ENCODE data around the gene JUNB. TPM values are rescaled to one million over a fixed set of nuclear protein-coding genes. Genes with fewer than 3 reads are reported as not detected.

The JUNB gene
- total and polyA plus RNA-seq, 2 of the 4 experiments (the other 2 are of a cell fraction): 20.8 to 109 TPM

DNA sequence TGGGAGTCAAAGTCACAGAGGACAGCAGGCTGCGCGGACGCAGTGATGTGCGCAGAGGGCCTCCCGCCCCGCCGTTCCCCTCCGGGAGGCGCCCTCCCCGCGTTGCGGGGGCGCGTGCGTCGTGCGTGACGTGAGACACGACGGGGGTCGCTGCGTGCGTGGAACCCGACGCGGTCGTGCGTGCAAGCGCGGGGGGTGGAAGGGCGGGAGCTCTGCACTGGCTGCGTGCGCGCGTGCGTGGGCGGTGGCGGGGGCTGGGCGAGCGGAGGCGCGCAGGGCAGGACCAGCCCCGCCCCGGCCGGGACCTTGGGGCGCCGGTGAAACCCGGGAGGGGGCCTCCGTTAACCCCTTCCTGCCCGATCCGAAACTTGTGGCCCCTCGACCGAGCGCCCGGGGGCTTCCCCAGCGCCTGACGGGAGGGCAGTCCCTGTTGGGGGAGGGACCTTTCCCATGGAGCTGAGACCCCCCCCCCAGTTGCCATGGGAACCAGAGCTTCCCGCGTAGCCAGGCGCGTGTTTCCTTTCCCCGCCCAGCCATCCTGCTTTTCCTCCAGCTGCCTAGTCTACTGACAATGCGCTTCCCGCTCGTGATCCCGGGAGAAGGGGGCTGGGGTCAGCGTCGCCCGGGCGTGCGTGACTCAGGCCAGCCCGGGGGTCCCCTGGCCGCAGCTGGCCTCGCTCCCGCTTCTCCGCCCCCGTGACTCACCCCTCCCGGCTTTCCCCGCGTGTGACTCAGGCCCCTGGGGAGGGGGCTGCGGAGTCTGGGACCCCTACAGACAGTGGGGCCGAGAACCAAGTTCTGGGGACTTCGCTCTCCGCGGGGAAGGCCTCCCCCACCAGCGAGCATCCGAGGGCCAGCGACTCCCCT lies 8.6 kb upstream of the JUNB start (continued):
- TF ChIP-seq RFX5 (IDR thresholded peaks at IDR 0.05; ENCODE audit: low read depth, low read length) (no peak), POLR2A (IDR thresholded peaks at IDR 0.05; ENCODE audit: low read depth, low read length) (peak; percentile 24; the same call in 1 of the 2 replicates), FOS (IDR thresholded peaks at IDR 0.05; ENCODE audit: low read depth, low read length) (peak; percentile 97), CHD1 (IDR thresholded peaks at IDR 0.05; ENCODE audit: low read depth, low read length) (0 out of 2 replicates have a peak, but pooled peaks have one; percentile 12)

DNA sequence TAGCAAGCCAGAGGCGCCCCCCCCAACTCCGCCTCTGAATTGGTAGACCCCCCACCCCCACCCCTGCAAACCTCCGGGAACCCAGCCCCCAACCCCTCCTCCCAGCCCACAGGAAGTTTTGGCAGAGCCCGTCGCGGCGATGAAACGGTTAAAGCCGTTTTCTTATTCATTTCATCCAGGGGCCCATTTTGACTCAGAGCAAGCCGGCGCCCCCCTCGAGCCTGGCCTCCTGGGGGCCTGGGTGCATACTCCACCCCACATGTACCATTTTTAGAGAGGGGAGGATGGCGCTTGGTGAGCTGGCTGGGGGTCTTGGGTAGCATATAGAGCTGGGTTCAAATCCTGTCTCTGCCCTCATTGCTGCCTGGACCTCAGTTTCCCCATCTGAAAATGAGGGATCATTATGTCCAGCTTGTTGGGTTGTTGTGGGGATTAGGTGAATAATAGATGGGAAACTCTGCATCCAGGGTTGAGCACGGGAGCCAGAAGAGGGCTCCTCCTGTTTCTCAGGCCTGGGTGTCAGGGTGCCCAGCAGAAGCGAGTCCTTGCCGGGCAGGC lies 7.9 kb upstream of the JUNB start:
- H2AFZ ChIP-seq (replicated peaks; ENCODE audit: low read length, poor library complexity): peak overlapping the region; percentile 97
- peak overlapping the region; percentile 98 for H3K23ac ChIP-seq (ENCODE audit: low read depth, low read length)
- peak overlapping the region; percentile 85 for H2AK9ac ChIP-seq (replicated peaks; ENCODE audit: low read depth, low read length, poor library complexity)
- peaks cover 52% of the 10 kb centered on the region for H3K4me1 ChIP-seq (ENCODE audit: control insufficient read depth, insufficient read depth, low read length)
- TF ChIP-seq MAFK (IDR thresholded peaks at IDR 0.05; ENCODE audit: low read depth, low read length) (no peak), POLR2A (IDR thresholded peaks at IDR 0.05; ENCODE audit: low read depth, low read length) (0 out of 2 replicates have a peak, but pooled peaks have one; percentile 16), SMC3 (IDR thresholded peaks at IDR 0.05; ENCODE audit: low read depth, low read length) (no peak), RAD21 (IDR thresholded peaks at IDR 0.05; ENCODE audit: low read length) (no peak), CEBPB (IDR thresholded peaks at IDR 0.05; ENCODE audit: low read depth, low read length) (no peak), MAZ (IDR thresholded peaks at IDR 0.05; ENCODE audit: borderline replicate concordance, low read depth, low read length) (no peak)
- TF ChIP-seq, protein P1, sequence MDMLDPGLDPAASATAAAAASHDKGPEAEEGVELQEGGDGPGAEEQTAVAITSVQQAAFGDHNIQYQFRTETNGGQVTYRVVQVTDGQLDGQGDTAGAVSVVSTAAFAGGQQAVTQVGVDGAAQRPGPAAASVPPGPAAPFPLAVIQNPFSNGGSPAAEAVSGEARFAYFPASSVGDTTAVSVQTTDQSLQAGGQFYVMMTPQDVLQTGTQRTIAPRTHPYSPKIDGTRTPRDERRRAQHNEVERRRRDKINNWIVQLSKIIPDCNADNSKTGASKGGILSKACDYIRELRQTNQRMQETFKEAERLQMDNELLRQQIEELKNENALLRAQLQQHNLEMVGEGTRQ (IDR thresholded peaks at IDR 0.05; ENCODE audit: low read depth, low read length): no peak
- peaks cover 35% of the 10 kb centered on the region for H3K9me1 ChIP-seq (ENCODE audit: insufficient read depth, low read length)
- H3K79me1 ChIP-seq (ENCODE audit: low read depth in 1 of 2, low read length in 2 of 2): peaks cover 0 to 36% of the 10 kb centered on the region in 2 experiments; a peak in 3 of 4 replicates
- WGBS, 2 experiments (ENCODE audit: extremely low coverage in 2 of 2, insufficient read length in 1 of 2): no CpG with 5 or more reads among the region's 16 CpGs
- POLR2A ChIA-PET (ENCODE audit: unreplicated experiment): interaction anchor here (1.6 kb wide), 1 partner anchor 9 kb away, joined by 11 read pairs; the partner anchor contains the start of gene JUNB
- no peaks in the 10 kb centered on the region for H3K9me3 ChIP-seq (ENCODE audit: control insufficient read depth, insufficient read depth, low read length)
- H2BK15ac ChIP-seq (ENCODE audit: low read depth, low read length): peak overlapping the region; percentile 93; the same call in 2 of the 3 replicates
- H3K4me2 ChIP-seq (ENCODE audit: low read depth, low read length): peak overlapping the region; percentile 96; the same call in 1 of the 2 replicates
- ATAC-seq (ENCODE audit: low read depth) (no peak), DNase-seq (no peak)
- H4K8ac ChIP-seq (ENCODE audit: low read depth in 2 of 2, low read length in 2 of 2): peak overlapping the region; percentile 92 to 98
- peak overlapping the region; percentile 96 for H3K4ac ChIP-seq (ENCODE audit: low read depth, low read length)
- H4K20me1 ChIP-seq (ENCODE audit: insufficient read depth, low read length): peaks cover 3% of the 10 kb centered on the region; the same call in 1 of the 2 replicates
- no TSS peak for BruUV-seq (replicated peaks)
- no peaks in the 10 kb centered on the region for H3K36me3 ChIP-seq (ENCODE audit: control insufficient read depth, insufficient read depth, low read length)
- peak overlapping the region; percentile 6; the same call in 1 of the 2 replicates for H3K18ac ChIP-seq (ENCODE audit: low read depth, low read length)
- H3K14ac ChIP-seq (replicated peaks; ENCODE audit: low read depth, low read length): peak overlapping the region; percentile 75
- intact Hi-C loops (cut with micrococcal nuclease): no loop called here
- peak overlapping the region; percentile 85 for H3K27ac ChIP-seq (ENCODE audit: insufficient read depth, low read length)
- peak overlapping the region; percentile 95 for H2BK5ac ChIP-seq (ENCODE audit: low read depth, low read length, poor library complexity, severe bottlenecking)
- no peak overlapping the region for H3K56ac ChIP-seq (ENCODE audit: extremely low read depth, insufficient read depth, low read length)
- H3K27me3 ChIP-seq (ENCODE audit: control insufficient read depth, insufficient read depth, low read length): no peaks in the 10 kb centered on the region
- H3K9ac ChIP-seq (ENCODE audit: low read depth, low read length): peak overlapping the region; percentile 62
- CTCF ChIA-PET: interaction anchor here (1.2 to 1.4 kb wide), 2 partner anchors 13 to 65 kb away, joined by 3 to 5 read pairs; no protein-coding TSS in a partner anchor
- peak overlapping the region; percentile 89 for H2BK20ac ChIP-seq (ENCODE audit: low read depth, low read length)
- peak overlapping the region; percentile 97 for H2AK5ac ChIP-seq (ENCODE audit: low read depth, low read length)
- H3K4me3 ChIP-seq (ENCODE audit: insufficient read depth, low read depth, low read length): no peak overlapping the region
- dilution Hi-C loops (cut with HindIII; ENCODE audit: low sequenced_read_pairs, unreplicated experiment): no loop called here
- H4K5ac ChIP-seq (ENCODE audit: low read depth, low read length): peak overlapping the region; percentile 72; the same call in 1 of the 2 replicates
- peak overlapping the region; percentile 90 for H2BK120ac ChIP-seq (ENCODE audit: low read depth, low read length)
- in situ Hi-C loops (cut with MboI; ENCODE audit: low sequenced_read_pairs): loop anchor here (25.0 kb wide), 1 partner anchor 1054 kb away; no protein-coding TSS in a partner anchor
- peak overlapping the region; percentile 95 for H4K91ac ChIP-seq (ENCODE audit: insufficient read depth, low read depth, low read length)

Data from IMR-90 (cell line).